Left ventricle myocardium superior (tissue), 1 donor: ENCODE results near the gene REL. TPM values are rescaled to one million over a fixed set of nuclear protein-coding genes. Genes with fewer than 3 reads are reported as not detected.

ENCODE experiments used
- ATAC-seq: fragments of 200-7000 bp; cut with Tn5 transposase; one replicate; pipeline ENCODE4 v1.9.1; 2020; ENCODE audit warnings: mild to moderate bottlenecking, moderate library complexity
- DNase-seq: peaks from one replicate; pipeline ENCODE4 v3.0.0-alpha.2; 2020
- intact Hi-C: fragments of 100-400 bp; cut with micrococcal nuclease; formaldehyde crosslinking; loops from one replicate; pipeline ENCODE4 v1.11.0; 2022
- long read RNA-seq: library from polyadenylated mRNA; unstranded; transcript quantifications from one replicate; pipeline ENCODE4 v2.0.0, GENCODE V29; 2021
- total RNA-seq: library from RNA; stranded (reverse); fragmentation: NEBNext Ultra II Directional; extraction: Animal tissue kit (Norgen Biotek cat#: 25700); gene quantifications from one replicate; pipeline ENCODE4 v1.2.1, GENCODE V29; 2021
- donor health status: DM: no; HTN: yes; CAD: no; lungs with severe emphysema.

REL gene
- total RNA-seq: 5.6 TPM
- long read RNA-seq, partial matches to known transcripts: 4 of 8 reads
- long read RNA-seq, other reads (novel, unspliced or antisense): 0 of 8 reads

- intact Hi-C loops: no loop called here
- DNase-seq: peak; percentile 96
- ATAC-seq: peak; percentile 97
Measured at GRCh38 chr2:60881047-60881932, at the start of gene REL. Gene REL (plus strand): TSS chr2:60881574. CDS start chr2:60881841, 267 bp downstream.

GRCh38 chr2:60831921-60832320 lies 49.5 kb upstream of the REL start:
- intact Hi-C loops: no loop called here
- no peak for ATAC-seq
- DNase-seq: no peak

GRCh38 chr2:60832621-60833020 lies 48.8 kb upstream of the REL start:
- intact Hi-C loops: no loop called here
- DNase-seq: no peak
- ATAC-seq: no peak

GRCh38 chr2:60834270-60834717 lies 47.1 kb upstream of the REL start:
- ATAC-seq (no peak), DNase-seq (no peak)
- intact Hi-C loops: no loop called here

GRCh38 chr2:60836491-60836890 lies 44.9 kb upstream of the REL start:
- intact Hi-C loops: no loop called here
- ATAC-seq (no peak), DNase-seq (no peak)

- intact Hi-C loops: no loop called here
- no peak for ATAC-seq
- DNase-seq: no peak
Measured at GRCh38 chr2:60837123-60837522, 44.3 kb upstream of the REL start.

- DNase-seq: no peak
- no peak for ATAC-seq
- intact Hi-C loops: no loop called here
Measured at GRCh38 chr2:60838481-60838880, 42.9 kb upstream of the REL start.

GRCh38 chr2:60839126-60839813 lies 42.1 kb upstream of the REL start:
- DNase-seq: no peak
- ATAC-seq: no peak
- intact Hi-C loops: no loop called here

GRCh38 chr2:60840880-60841279 lies 40.5 kb upstream of the REL start:
- intact Hi-C loops: no loop called here
- no peak for DNase-seq
- ATAC-seq: no peak

- intact Hi-C loops: no loop called here
- DNase-seq: no peak
Measured at GRCh38 chr2:60843006-60843405, 38.4 kb upstream of the REL start.

GRCh38 chr2:60844105-60844504 lies 37.3 kb upstream of the REL start:
- DNase-seq: no peak
- intact Hi-C loops: no loop called here
- no peak for ATAC-seq

More at GRCh38 chr2:60843006-60843405, 38.4 kb upstream of the REL start:
- ATAC-seq: no peak

- intact Hi-C loops: no loop called here
- ATAC-seq: no peak
Measured at GRCh38 chr2:60847854-60848253, 33.5 kb upstream of the REL start.

GRCh38 chr2:60849187-60849586 lies 32.2 kb upstream of the REL start:
- ATAC-seq: no peak
- DNase-seq: no peak
- intact Hi-C loops: no loop called here

More at GRCh38 chr2:60847854-60848253, 33.5 kb upstream of the REL start:
- DNase-seq: no peak

- ATAC-seq (peak; percentile 67), DNase-seq (peak; percentile 34)
- intact Hi-C loops: no loop called here
Measured at GRCh38 chr2:60852282-60852860, 29.0 kb upstream of the REL start.

GRCh38 chr2:60853531-60853930 lies 27.8 kb upstream of the REL start:
- intact Hi-C loops: no loop called here
- DNase-seq: no peak
- ATAC-seq: peak; percentile 29

- ATAC-seq (no peak), DNase-seq (no peak)
- intact Hi-C loops: no loop called here
Measured at GRCh38 chr2:60855989-60856669, 25.2 kb upstream of the REL start.

GRCh38 chr2:60857056-60857455 lies 24.3 kb upstream of the REL start:
- intact Hi-C loops: no loop called here
- no peak for DNase-seq
- ATAC-seq: peak; percentile 14

- ATAC-seq (no peak), DNase-seq (no peak)
- intact Hi-C loops: no loop called here
Measured at GRCh38 chr2:60858897-60859311, 22.5 kb upstream of the REL start.

- no peak for DNase-seq
Measured at GRCh38 chr2:60861736-60862135, 19.6 kb upstream of the REL start.

More at GRCh38 chr2:60861736-60862135, 19.6 kb upstream of the REL start:
- intact Hi-C loops: no loop called here
- no peak for ATAC-seq
